Central memory CD4-positive, alpha-beta T cell (primary cell): ENCODE measurements around the gene SLC34A3.
A peak's percentile ranks its signal among the peaks of the same experiment; 100 is the strongest.

ENCODE experiments used
- DNase-seq: peaks from one replicate; pipeline ENCODE4 v3.0.0; 2022

SLC34A3 gene

DNA sequence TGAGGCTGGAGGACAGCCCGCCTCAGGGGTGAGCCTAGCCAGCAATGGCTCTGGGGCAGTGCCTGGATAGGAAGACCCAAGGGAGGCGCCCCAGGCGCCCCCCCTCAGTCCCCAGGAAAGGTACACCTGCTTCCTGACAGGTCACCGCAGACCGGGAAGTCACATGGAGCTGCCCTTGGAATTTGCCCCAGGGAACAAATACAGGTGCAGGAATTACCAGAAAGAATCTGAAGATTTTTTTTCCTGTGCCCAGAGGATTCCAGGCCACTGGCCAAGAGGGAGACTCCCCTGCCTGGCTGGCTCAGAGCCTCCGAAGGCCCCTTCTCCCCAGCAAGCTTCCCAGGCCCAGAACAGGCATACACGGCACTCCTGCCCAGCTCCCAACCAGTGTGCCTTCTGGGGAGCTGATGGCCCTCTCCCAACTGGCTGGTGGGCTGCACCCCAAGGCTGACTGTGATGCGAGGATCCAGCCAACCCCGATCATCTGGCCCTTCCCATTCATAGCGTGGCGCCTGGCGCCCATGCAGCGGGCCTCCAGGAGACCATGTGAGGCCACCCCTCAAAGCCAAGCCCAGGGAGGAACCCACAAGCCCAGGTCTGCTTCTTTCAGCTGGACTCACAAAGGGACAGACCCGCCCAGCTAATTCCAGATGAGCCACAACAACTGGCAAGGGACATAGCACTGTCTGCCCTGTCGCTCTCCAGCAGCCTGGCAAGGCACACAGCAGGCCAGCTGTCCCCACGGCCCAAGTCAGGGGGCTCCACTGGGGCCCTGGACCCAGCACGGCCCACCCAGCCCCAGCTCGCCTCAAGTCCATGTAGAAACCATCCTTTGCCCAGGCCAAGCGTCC lies 32.4 kb upstream of the SLC34A3 start:
- no peak for DNase-seq

DNA sequence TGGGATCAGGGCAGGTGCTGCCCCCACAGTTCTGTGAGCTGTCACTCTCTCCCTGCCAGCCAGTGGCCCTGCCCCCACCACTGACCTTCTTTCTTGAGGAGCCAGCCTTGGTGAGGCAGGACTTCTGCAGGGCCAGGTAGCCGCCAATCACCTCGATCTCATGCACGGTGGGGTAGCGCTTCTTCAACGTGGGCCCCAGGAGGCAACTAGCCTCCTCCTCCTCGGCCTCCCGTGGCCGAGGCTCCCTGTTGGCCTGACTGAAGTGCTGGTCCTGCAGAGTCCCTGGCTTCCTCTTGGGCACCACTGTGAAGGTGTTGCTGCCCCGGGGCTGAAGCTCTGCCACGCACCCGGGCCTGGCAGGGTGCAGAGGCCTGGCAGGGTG lies 31.8 kb upstream of the SLC34A3 start:
- DNase-seq = no peak

DNA sequence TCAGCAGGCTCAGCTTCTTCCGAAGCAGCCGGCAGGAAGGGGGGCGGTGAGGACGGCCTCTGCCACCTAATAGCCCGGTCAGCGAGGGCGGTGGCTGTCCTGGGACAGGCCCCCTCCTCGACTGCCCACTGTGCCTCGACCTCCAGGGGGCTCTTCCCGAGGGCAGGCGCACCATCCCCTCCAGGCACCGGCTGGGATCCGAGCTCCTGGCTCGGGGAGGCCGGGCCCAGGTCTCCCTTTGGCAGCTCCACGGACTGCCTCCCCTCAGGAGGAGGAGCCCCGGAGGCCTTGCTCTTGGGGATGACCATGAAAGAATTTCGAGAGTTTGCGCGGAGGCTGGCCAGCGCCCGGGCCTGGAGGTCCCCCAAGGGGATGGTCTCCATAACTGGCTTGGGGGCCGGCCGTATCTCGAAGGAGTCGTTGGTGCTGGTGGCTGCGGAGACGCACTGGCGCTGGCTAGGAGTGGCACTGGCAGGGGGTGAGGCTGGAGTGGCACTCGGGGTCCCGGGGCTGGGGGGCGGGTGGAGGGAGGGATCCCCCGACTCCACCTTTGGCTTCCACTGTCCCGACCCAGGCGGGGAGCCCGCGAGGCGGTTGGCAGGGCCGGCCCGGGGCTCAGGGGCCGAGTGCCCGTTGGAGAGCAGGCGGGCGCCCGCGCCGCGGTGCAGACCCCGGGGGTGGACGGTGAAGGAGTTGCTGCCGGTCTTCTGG lies 31.1 kb upstream of the SLC34A3 start:
- no peak for DNase-seq

DNA sequence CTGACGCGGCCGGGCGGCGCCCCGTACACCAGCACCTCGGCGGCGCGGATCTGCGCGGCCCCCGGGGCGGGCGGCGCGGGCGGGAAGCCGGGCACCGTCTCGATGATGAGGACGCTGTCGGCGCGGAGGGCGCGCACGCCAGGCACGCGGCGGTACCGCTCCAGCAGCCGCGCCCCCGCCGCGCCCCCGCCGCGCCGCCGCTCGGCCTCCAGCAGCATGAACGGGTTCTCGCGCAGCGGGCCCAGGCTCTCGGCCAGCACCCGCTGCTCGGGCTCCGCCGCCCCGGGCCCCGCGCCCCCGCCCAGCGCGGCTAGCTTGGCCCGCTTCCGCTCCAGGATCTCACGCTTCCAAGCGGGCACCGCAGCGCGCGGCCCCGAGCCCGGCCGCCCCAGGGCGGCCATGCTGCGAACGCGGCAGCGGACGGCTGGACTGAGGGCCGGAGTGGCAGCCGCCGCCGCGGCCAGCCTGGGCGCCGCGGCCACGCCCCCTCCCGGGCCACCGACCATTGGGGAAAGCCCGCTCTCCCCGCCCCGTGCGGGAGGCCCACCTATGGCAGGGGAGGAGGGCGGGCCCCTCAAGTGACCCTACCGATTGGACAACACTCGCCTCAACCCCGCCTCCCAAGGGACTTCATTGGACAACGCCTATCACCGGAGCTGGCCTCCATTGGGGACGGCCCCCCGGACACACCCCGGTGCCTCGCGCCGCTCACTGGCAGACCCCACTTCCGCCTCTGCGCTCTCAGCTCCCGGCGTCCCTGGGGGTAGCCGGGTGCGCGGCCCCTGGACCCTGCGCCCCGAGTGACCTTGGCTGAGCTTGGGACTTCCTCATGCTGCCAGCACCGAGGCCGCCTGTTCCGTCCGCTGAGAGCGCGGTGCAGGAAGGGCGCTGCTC lies 30.1 kb upstream of the SLC34A3 start, which contains the start of gene TPRN:
TSS of gene TPRN (minus strand) at position 431 of the 894 bp plus-strand sequence. CDS start at position 401, 30 bp downstream.
- peak; percentile 97 for DNase-seq

DNA sequence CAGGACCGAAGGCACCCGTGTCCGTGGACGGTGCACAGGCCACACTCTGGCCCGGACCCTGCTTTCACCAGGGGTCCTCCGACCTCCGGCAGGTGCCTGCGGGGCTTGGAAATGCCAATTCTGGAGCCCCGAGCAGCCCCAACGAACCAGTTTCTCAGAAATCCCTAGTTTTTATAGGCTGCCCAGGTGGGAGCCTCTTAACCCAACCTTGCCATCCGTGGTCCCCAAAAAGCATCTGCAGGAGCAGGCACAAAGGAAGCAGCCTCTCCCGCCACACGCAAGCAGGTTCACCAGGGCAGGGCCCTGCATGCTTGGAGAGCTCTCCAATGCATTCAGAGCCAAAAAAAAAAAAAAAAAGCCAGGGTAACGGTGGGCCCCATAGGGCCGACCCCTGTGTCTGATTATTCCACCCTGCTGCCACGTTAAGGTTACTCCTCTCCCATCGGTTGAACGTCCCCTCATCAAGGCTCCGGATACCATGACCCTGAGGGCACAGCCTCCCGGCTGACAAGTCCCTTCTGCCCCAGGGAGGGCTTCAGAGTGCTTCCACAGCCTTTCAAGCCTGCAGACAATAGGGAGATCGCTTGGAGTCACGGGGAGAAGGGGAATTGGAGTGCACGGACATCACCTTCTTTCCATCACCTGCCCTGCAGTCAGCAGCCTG lies 29.4 kb upstream of the SLC34A3 start:
- no peak for DNase-seq

- DNase-seq = no peak
Measured at GRCh38 chr9:137202966-137203365, 27.7 kb upstream of the SLC34A3 start.

GRCh38 chr9:137204731-137205125 lies 26.0 kb upstream of the SLC34A3 start:
- no peak for DNase-seq

DNA sequence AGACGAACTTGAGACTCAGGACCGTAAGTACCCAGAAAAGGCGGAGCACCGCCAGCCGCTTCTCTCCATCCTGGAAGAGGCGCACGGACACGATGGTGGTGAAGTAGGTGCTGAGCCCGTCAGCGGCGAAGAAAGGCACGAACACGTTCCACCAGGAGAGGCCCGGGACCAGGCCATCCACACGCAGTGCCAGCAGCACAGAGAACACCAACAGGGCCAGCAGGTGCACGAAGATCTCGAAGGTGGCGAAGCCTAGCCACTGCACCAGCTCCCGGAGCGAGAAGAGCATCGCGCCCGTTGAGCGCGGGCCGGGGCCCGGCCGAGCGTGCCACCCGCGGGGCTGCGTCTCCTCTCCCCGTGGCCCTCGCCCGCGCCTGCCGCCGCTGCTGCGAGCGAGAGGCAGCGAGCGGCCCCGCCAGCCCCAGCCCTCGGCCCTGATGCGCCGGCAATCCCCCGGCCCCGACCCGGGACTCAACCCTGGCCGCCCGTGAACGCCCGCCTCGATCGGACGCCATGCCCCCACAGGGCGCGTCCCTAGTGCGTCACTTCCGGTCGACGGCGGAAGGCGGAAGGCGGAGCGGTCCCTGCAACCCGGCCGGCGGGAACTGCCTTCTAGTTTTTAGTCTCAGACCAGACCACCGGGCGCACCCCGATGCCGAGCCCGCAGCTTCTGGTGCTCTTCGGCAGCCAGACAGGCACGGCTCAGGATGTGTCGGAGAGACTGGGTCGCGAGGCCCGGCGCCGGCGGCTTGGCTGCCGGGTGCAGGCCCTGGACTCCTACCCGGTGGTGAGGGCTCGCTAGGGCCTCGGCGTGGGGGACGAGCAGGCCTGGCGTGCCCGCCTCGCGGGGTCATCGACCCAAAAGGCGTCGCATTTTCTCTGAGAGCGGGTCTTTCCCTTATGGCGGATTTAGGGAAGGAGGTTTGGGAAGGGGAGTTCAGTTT lies 25.3 kb upstream of the SLC34A3 start, which contains the start of the genes NDOR1 and TMEM203:
TSS of gene NDOR1 (plus strand) at position 575 of the 944 bp plus-strand sequence. CDS start at position 653, 78 bp downstream.
TSS of gene TMEM203 (minus strand) at position 523 of the 944 bp plus-strand sequence. CDS start at position 289, 234 bp downstream.
- DNase-seq = peak; percentile 89

GRCh38 chr9:137206602-137207001 lies 24.1 kb upstream of the SLC34A3 start:
- no peak for DNase-seq

DNA sequence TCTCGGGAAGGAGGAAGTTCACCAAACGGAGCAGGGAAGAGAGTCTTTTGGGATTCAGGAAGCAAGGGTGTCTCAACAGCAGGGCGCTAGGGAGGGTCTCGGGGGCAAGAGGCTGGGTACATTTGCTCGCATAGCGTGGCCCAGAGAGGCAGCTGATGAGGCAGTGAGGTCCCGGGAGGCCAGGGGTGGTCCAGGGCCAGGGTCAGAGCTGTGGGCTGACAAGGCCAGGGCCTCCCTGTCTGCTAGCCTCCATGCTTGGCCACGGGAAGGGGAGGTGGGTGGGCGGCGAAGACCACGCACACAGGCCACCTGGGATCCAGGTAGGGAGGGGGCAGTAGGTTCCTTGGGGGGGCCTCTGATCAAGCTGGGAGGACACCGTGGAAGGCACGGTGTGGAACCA lies 19.2 kb upstream of the SLC34A3 start:
- no peak for DNase-seq

DNA sequence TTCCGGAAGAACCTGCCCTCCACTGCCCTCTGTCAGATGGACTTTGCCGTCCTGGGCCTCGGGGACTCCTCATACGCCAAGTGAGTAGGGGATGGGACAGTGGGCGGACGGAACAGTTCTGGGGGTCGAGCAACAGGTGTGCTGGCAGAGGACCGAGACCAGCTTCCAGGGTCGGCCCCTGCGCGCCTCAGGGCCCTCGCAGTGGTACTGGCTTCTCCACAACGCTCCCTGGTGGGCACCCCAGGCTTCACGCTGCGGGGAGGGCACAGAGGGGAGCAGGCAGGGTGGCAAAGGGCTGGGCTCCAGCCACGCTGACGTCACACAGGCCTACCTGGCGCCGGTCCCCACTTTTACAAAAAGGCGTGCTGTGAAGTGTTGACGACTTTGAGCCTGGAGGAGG lies 18.2 kb upstream of the SLC34A3 start:
- no peak for DNase-seq

DNA sequence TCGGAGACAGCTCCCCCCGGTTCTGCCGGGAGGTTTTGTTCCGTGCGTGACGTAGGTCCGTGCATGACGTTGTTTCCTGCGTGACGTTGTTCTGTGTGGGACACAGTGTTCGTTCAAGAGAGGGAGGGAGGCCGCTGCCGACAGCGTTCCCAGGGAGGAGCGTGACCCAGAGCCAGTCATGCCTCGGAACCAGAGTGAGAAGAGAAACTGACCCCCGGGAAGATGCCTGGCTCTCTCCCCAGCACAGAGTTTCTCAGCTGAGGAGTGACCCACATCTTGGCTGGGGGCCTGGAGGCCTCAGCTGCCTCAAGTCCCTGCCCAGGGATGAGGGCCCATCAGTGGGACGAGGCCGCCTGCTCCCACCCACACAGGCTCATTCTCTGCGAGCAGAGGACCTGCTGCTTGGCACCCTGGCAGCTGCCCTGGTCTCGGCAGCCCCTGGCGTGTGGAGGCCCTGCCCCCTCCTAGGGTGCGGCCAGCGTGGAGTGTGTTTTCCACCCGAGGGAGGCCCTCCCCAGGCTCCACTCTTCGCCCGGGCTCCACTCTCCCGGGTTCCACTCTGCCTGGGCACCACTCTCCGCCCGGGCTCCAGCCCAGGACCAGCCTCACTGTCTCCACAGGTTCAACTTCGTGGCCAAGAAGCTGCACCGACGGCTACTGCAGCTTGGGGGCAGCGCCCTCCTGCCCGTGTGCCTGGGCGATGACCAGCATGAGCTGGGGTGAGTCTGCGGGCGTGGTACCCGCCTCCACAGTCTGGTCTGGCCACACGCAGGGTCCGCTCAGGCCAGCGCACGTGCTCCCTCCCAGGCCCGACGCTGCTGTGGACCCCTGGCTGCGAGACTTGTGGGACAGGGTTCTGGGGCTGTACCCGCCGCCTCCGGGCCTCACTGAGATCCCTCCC lies 17.3 kb upstream of the SLC34A3 start:
- no peak for DNase-seq

DNA sequence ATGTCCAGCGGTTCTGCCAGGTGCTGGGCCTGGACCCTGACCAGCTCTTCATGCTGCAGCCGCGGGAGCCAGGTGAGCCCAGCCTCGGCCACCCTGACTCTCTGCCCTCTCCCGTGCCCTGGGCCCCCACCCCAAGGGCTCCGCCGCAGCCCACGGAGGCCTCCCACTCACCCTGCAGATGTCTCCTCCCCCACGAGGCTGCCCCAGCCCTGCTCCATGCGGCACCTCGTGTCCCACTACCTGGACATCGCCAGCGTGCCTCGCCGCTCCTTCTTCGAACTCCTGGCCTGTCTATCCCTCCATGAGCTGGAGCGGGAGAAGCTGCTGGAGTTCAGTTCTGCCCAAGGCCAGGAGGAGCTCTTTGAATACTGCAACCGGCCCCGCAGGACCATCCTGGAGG lies 16.1 kb upstream of the SLC34A3 start:
- DNase-seq = no peak

GRCh38 chr9:137215196-137215986 lies 15.3 kb upstream of the SLC34A3 start:
- no peak for DNase-seq

DNA sequence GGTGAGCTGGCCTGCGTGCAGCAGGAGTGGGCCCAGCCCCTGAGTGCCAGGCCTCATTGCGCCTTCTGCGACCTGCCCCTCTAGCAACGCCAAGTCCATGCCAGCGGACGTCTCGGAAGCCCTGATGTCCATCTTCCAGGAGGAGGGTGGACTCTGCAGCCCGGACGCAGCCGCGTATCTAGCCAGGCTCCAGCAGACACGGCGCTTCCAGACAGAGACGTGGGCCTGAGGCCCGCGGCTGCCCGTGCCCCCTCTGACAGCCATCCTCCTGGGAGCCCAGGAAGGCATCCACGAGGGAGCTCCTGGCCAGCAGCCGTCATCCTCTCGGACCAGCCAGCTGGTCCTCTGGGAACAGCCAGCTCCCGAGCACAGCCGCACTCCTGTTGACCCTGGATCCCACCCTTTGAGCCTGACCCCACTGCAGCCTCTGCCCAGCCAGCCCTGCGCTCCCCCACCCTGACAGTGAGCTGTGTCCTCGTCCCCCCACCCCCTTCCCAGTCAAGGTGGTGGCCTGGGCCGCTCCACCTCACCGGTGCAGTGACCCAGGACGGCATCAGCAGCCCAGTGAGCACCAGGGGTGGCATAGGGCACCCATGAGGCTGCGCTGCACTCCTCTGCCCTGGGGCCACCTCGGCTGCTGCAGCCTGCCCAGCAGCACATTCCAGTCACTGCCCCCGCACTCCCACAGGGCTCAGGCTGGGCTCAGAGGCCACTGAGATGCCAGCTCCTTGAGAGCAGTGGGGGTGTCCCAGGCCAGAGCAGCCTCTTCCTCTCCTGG lies 14.3 kb upstream of the SLC34A3 start:
- DNase-seq = no peak

- no peak for DNase-seq
Measured at GRCh38 chr9:137217276-137218211, 13.2 kb upstream of the SLC34A3 start.

- DNase-seq = no peak
Measured at GRCh38 chr9:137218212-137218753, 12.4 kb upstream of the SLC34A3 start.
